SK-N-SH (cell line): ENCODE measurements around the gene IGFBP3.

Experiments
- CTCF ChIP-seq: fragments of 200-600 bp; sonication (generic); IDR thresholded peaks from 2 replicates; pipeline ENCODE4 v1.6.1; 2017; ENCODE audit warnings: antibody characterized with exemption, mild to moderate bottlenecking, moderate library complexity
- GABPA ChIP-seq: IDR thresholded peaks from 2 replicates; pipeline ENCODE4 v1.4.0; 2012; ENCODE audit warnings: low read depth, mild to moderate bottlenecking
- NRF1 ChIP-seq: IDR thresholded peaks from 2 replicates; pipeline ENCODE4 v1.6.1; 2012; ENCODE audit warnings: low read depth, mild to moderate bottlenecking, low read length
- YY1 ChIP-seq: IDR thresholded peaks from 2 replicates; pipeline ENCODE4 v1.4.0; 2012; ENCODE audit warnings: low read depth, mild to moderate bottlenecking
- ZBTB33 ChIP-seq: IDR thresholded peaks from 2 replicates; pipeline ENCODE4 v1.4.0; 2012; ENCODE audit warnings: low read depth, borderline replicate concordance

GRCh38 chr7:45890902-45891461 is 30.1 kb downstream of the IGFBP3 start:
- no peak for TF ChIP-seq NRF1
- TF ChIP-seq ZBTB33 = no peak
- no peak for TF ChIP-seq YY1
- TF ChIP-seq GABPA = no peak
- TF ChIP-seq CTCF = peak; percentile 97
